K562 (cell line): Measurements from ENCODE around the gene NMT1. TPM values are rescaled to one million over a fixed set of nuclear protein-coding genes. Genes with fewer than 3 reads are reported as not detected.

Experiments
- ATAC-seq: fragments of 200-7000 bp; cut with Tn5 transposase; 3 replicates; pipeline ENCODE4 v1.9.1; 2020; ENCODE audit warnings: moderate library complexity
- BruUV-seq: library from RNA; stranded (reverse); fragments of 400-500 nt; replicated peaks from 2 replicates; lab custom pipeline; 2021; lab: Mats Ljungman, UMichigan
- CTCF ChIA-PET: fragments of 300-600 bp; formaldehyde crosslinking; extraction: SDS; loops from one replicate; lab custom pipeline; 2021; ENCODE audit warnings: low intra/inter-chr PET ratio; lab: Yijun Ruan, JAX
- POLR2A ChIA-PET: fragments of 300-600, 350-650 bp; sonication (Branson Sonifier 250); formaldehyde crosslinking; extraction: SDS; loops from one replicate; lab custom pipeline; 2021; ENCODE audit warnings: antibody characterized with exemption, inconsistent platforms; lab: Yijun Ruan, JAX
- DNase-seq, 4 experiments: peaks; one replicate each; pipeline versions ENCODE4 v3.0.0 to v3.0.0-alpha.2; 2011 to 2018; ENCODE audit warnings: low spot score in 3 of 4, mixed read lengths in 3 of 4; ENCODE audit errors: extremely low read depth in 1 of 4
- FAIRE-seq: peaks from 2 replicates; lab custom pipeline; 2011; peaks lifted over from hg19 to GRCh38; lab: Jason Lieb, UNC
- H2AFZ ChIP-seq: 2 replicates; pipeline ENCODE4 v1.6.0; 2011; ENCODE audit warnings: low read depth, low read length, control low read depth, inconsistent platforms
- H3K27ac ChIP-seq: fragments of 200-600 bp; 3 replicates; pipeline ENCODE4 v1.8.0; 2011; ENCODE audit warnings: low read depth, mild to moderate bottlenecking, control low read depth, inconsistent platforms, low read length, moderate library complexity, mixed read lengths; ENCODE audit errors: extremely low read depth
- H3K27me3 ChIP-seq, 2 experiments: fragments of 300-600 bp in 1 of 2; 2 replicates in 1 of 2; 3 replicates in 1 of 2; pipeline versions ENCODE4 v1.6.0 to v1.8.0; 2011; ENCODE audit warnings: inconsistent platforms in 2 of 2, low read length in 2 of 2, mild to moderate bottlenecking in 1 of 2, mixed read lengths in 1 of 2, moderate library complexity in 1 of 2; ENCODE audit not compliant: control insufficient read depth in 2 of 2, insufficient read depth in 2 of 2
- H3K36me3 ChIP-seq: fragments of 300-600 bp; 3 replicates; pipeline ENCODE4 v1.8.0; 2011; ENCODE audit warnings: mild to moderate bottlenecking, low read length, inconsistent platforms; ENCODE audit not compliant: control insufficient read depth, insufficient read depth
- H3K4me1 ChIP-seq, 2 experiments: fragments of 200-600 bp in 1 of 2; replicated peaks in 1 of 2; 2 replicates in 1 of 2; 3 replicates in 1 of 2; pipeline versions ENCODE4 v1.5.1 to v1.8.0; 2011; ENCODE audit warnings: inconsistent platforms in 2 of 2, low read length in 2 of 2, mild to moderate bottlenecking in 1 of 2, mixed read lengths in 1 of 2, moderate library complexity in 1 of 2; ENCODE audit not compliant: control insufficient read depth in 2 of 2, insufficient read depth in 2 of 2
- H3K4me2 ChIP-seq: 2 replicates; pipeline ENCODE4 v1.6.1; 2011; ENCODE audit warnings: low read length, control low read depth, inconsistent platforms, mixed read lengths; ENCODE audit not compliant: insufficient read depth
- H3K4me3 ChIP-seq: fragments of 200-600 bp; sonication (generic), shearing (Covaris generic); 2 replicates; pipeline ENCODE4 v1.5.1; 2016; ENCODE audit warnings: control low read depth, inconsistent platforms
- H3K79me2 ChIP-seq: fragments of 200-600 bp; 3 replicates; pipeline ENCODE4 v1.8.0; 2011; ENCODE audit warnings: low read length, inconsistent platforms; ENCODE audit not compliant: control insufficient read depth, insufficient read depth
- H3K9ac ChIP-seq, 2 experiments: 2 replicates each; pipeline versions ENCODE4 v1.6.0 to v1.6.1; 2011; ENCODE audit warnings: low read depth in 2 of 2, low read length in 2 of 2, control low read depth in 1 of 2, inconsistent platforms in 1 of 2, mild to moderate bottlenecking in 1 of 2, mixed read lengths in 1 of 2; ENCODE audit not compliant: insufficient read depth in 1 of 2
- H3K9me1 ChIP-seq: one replicate; pipeline ENCODE4 v1.6.0; 2011; ENCODE audit warnings: inconsistent platforms, mild to moderate bottlenecking, low read length, moderate library complexity; ENCODE audit not compliant: control insufficient read depth, insufficient read depth
- H3K9me3 ChIP-seq: replicated peaks from 2 replicates; pipeline ENCODE4 v1.5.1; 2011; ENCODE audit warnings: low read depth, low read length, inconsistent platforms; ENCODE audit not compliant: control insufficient read depth, insufficient read depth
- H4K20me1 ChIP-seq: replicated peaks from 2 replicates; pipeline ENCODE4 v1.6.1; 2011; ENCODE audit warnings: low read length, inconsistent platforms, mixed read lengths; ENCODE audit not compliant: control insufficient read depth, insufficient read depth
- BRF1 ChIP-seq: IDR thresholded peaks from 3 replicates; pipeline ENCODE4 v1.6.1; 2011; ENCODE audit warnings: borderline replicate concordance, mild to moderate bottlenecking; ENCODE audit not compliant: insufficient read length; ENCODE audit errors: extremely low read depth
- CBX2 ChIP-seq: fragments of 200-600 bp; sonication (generic); IDR thresholded peaks from one replicate; pipeline ENCODE4 v1.6.1; 2012; ENCODE audit warnings: mild to moderate bottlenecking, low read length, inconsistent platforms; ENCODE audit not compliant: insufficient read depth, poor library complexity, severe bottlenecking
- EGR1 ChIP-seq: fragments of 450-650 bp; conservative IDR thresholded peaks from 2 replicates; pipeline ENCODE4 v1.6.1; 2017; ENCODE audit warnings: mild to moderate bottlenecking
- ETV5 ChIP-seq: sonication (generic); formaldehyde crosslinking; IDR thresholded peaks from 2 replicates; pipeline ENCODE4 v1.4.0; 2020; ENCODE audit warnings: low read depth, mild to moderate bottlenecking, missing genetic modification reagents
- FOXA1 ChIP-seq: fragments of 450-650 bp; IDR thresholded peaks from 2 replicates; pipeline ENCODE4 v1.6.1; 2016; ENCODE audit warnings: mild to moderate bottlenecking, borderline replicate concordance
- FUS ChIP-seq: fragments of 200-400 bp; formaldehyde crosslinking; optimal IDR thresholded peaks from 2 replicates; pipeline ENCODE3; 2017; ENCODE audit warnings: low read depth, low read length
- MTA2 ChIP-seq: fragments of 450-650 bp; IDR thresholded peaks from 2 replicates; pipeline ENCODE4 v1.6.1; 2016; ENCODE audit warnings: low read depth
- NFXL1 ChIP-seq: fragments of 450-650 bp; formaldehyde crosslinking; IDR thresholded peaks from 2 replicates; pipeline ENCODE4 v1.4.0; 2021; ENCODE audit warnings: mild to moderate bottlenecking
- RBM25 ChIP-seq: fragments of 200-400 bp; formaldehyde crosslinking; IDR thresholded peaks from 2 replicates; pipeline ENCODE4 v1.6.1; 2018; ENCODE audit warnings: low read length, low read depth, moderate library complexity; ENCODE audit not compliant: severe bottlenecking
- TFAM ChIP-seq: fragments of 250-450 bp; sonication (Bioruptor Pico); conservative IDR thresholded peaks from 2 replicates; pipeline ENCODE4 v1.5.0; 2021; ENCODE audit warnings: mild to moderate bottlenecking, moderate library complexity
- XRCC5 ChIP-seq: fragments of 200-400 bp; formaldehyde crosslinking; IDR thresholded peaks from 2 replicates; pipeline ENCODE4 v1.6.1; 2017; ENCODE audit warnings: low read depth, mild to moderate bottlenecking, low read length
- YBX1 ChIP-seq: fragments of 450-650 bp; IDR thresholded peaks from 2 replicates; pipeline ENCODE4 v1.7.1; 2016; ENCODE audit warnings: mild to moderate bottlenecking
- ZNF12 ChIP-seq: sonication (generic); formaldehyde crosslinking; IDR thresholded peaks from 2 replicates; pipeline ENCODE4 v1.4.0; 2020; ENCODE audit warnings: mild to moderate bottlenecking, missing genetic modification reagents
- WGBS: fragments of 100-300 bp; shearing (Covaris generic); methylation state at CpG from one replicate; pipeline ENCODE4 v1.1.6; 2016; ENCODE audit warnings: low coverage, mixed read lengths; ENCODE audit not compliant: insufficient coverage; ENCODE audit errors: missing lambda C conversion rate; 5-methylcytosine and 5-hydroxymethylcytosine counted together
- in situ Hi-C: fragments of 300-500 bp; cut with MboI; formaldehyde crosslinking; loops from 4 replicates; pipeline ENCODE4 v1.15.0; 2018; ENCODE audit warnings: inconsistent platforms, mixed read lengths
- intact Hi-C: fragments of 100-400 bp; cut with micrococcal nuclease; formaldehyde crosslinking; loops from 2 replicates; pipeline ENCODE4 v1.14.2; 2022
- polyA plus RNA-seq, 8 experiments: library from polyadenylated mRNA; depleted of rRNA in 4 of 8; stranded (reverse) in 5 of 8; unstranded in 3 of 8; fragments of >200 nt; fragmentation: Nextera tagmentation in 2 of 8; fragmentation: Illumina TruSeq in 1 of 8; extraction: Ambion mirVana in 2 of 8; extraction: Trizol in 1 of 8; gene quantifications; 2 replicates each; pipeline versions ENCODE4 v1.2.1 to v1.2.3, GENCODE V29; 2011 to 2014; ENCODE audit warnings: inconsistent platforms in 1 of 8, missing spikeins in 1 of 8
- total RNA-seq, 7 experiments: library from RNA; depleted of rRNA in 6 of 7; stranded (reverse); fragments of >200 nt in 6 of 7; fragmentation: Illumina TruSeq in 2 of 7; extraction: Trizol in 2 of 7; gene quantifications; 2 replicates each; pipeline versions ENCODE4 v1.2.1 to v1.2.3, GENCODE V29; 2011 to 2021; ENCODE audit warnings: low replicate concordance in 1 of 7
- TF ChIP-seq, protein P1 (sequence below): sonication (generic); formaldehyde crosslinking; IDR thresholded peaks from 2 replicates; pipeline ENCODE4 v1.8.1; 2023; ENCODE audit warnings: mild to moderate bottlenecking, missing genetic modification reagents
- TF ChIP-seq, protein P2 (sequence below), 2 experiments: fragments of 250-450 bp in 1 of 2; fragments of 450-650 bp in 1 of 2; sonication (Bioruptor Pico) in 1 of 2; IDR thresholded peaks; 2 replicates each; pipeline versions ENCODE4 v1.6.1 to v1.8.0; 2016 to 2021; ENCODE audit warnings: mild to moderate bottlenecking in 2 of 2, moderate library complexity in 2 of 2, missing compliant biosample characterization in 1 of 2, missing genetic modification characterization in 1 of 2
- TF ChIP-seq, protein P3 (sequence below): fragments of 250-450 bp; sonication (Bioruptor Pico); IDR thresholded peaks from 2 replicates; pipeline ENCODE4 v1.8.0; 2022; ENCODE audit warnings: inconsistent platforms

The NMT1 gene
- total and polyA plus RNA-seq, 9 of the 15 experiments (the other 6 are each of a cell fraction or from before 2014, with no cell fraction given), result 86.7 to 569 (median 213) TPM

DNA sequence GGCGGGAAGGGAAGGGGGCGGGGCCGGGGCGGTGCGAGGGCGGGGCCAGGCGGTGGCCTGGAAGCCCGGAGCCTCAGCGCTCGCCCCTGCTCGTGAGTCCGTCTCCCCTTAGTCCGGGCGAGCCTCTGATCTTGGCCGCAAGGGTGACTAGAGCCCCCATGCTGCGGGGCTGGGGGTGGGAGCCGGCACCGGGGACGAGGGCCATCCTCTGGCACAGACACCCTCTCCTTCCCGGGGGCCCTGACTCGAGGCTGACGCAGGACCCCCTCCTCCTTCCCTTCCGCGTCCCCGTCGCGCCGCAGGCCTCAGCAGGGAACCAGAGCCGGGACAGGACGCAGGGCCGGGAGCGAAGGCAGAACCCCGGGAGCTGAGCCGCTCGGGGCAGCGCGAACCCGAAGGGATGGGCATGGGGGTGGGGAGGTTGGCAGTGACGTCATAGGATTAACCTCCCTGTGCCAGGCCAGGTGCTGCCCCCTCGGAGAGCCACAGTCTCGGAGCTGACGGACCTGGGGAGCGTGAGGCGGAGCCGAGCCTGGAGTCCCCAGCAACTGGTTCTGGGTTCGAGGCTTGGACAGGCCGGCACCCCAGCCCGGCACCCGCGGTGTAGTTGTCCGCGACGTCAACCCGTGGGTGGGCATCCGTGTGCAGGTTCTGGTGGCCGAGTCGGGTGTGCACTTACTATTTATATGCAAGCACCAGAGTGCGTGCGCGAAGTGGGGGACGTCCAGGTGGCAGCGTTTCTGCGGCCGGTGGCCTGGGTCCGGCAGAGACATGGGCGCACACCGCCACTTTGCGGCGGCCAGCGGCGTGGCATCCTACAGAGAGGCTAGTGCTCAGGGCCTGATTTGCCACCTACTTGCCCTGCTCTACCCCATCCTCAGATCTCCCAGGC, 71.7 kb downstream of the NMT1 start:
- ATAC-seq, result peak; percentile 79
- peak overlapping the region; percentile 80 for H3K4me2 ChIP-seq
- H3K9me3 ChIP-seq, result no peaks in the 10 kb centered on the region; the same call in 1 of the 2 replicates
- peaks cover 7% of the 10 kb centered on the region; the same call in 1 of the 3 replicates for H3K79me2 ChIP-seq
- POLR2A ChIA-PET, result interaction anchor here (0.6 kb wide), 1 partner anchor 36 kb away, joined by 4 read pairs; no protein-coding TSS in a partner anchor
- FAIRE-seq, result no peak
- peak overlapping the region; percentile 86 for H2AFZ ChIP-seq
- peak overlapping the region; percentile 56 to 90; a peak in 3 of 4 replicates for H3K9ac ChIP-seq
- peaks cover 6% of the 10 kb centered on the region; the same call in 1 of the 2 replicates for H4K20me1 ChIP-seq
- no peaks in the 10 kb centered on the region for H3K36me3 ChIP-seq
- peaks cover 20 to 56% of the 10 kb centered on the region in 2 experiments for H3K4me1 ChIP-seq
- H3K27me3 ChIP-seq, result no peaks in the 10 kb centered on the region
- intact Hi-C loops, result loop anchor here (2.0 to 5.0 kb wide), 2 partner anchors 212 to 356 kb away; no protein-coding TSS in a partner anchor
- BruUV-seq, result no TSS peak
- H3K27ac ChIP-seq, result peak overlapping the region; percentile 57; the same call in 2 of the 3 replicates
- CTCF ChIA-PET, result interaction anchor here (0.6 to 6.2 kb wide), 15 partner anchors 9 to 212 kb away, joined by 3 to 165 read pairs (median 4); partner anchors contain the start of gene HEXIM2
- H3K9me1 ChIP-seq, result no peaks in the 10 kb centered on the region
- H3K4me3 ChIP-seq, result peak overlapping the region; percentile 95
- 14% methylated on average over 49 of the region's 71 CpGs for WGBS
- in situ Hi-C loops, result no loop called here
- peak; percentile 50 to 93 (median 86) for DNase-seq
- TF ChIP-seq, protein P1, sequence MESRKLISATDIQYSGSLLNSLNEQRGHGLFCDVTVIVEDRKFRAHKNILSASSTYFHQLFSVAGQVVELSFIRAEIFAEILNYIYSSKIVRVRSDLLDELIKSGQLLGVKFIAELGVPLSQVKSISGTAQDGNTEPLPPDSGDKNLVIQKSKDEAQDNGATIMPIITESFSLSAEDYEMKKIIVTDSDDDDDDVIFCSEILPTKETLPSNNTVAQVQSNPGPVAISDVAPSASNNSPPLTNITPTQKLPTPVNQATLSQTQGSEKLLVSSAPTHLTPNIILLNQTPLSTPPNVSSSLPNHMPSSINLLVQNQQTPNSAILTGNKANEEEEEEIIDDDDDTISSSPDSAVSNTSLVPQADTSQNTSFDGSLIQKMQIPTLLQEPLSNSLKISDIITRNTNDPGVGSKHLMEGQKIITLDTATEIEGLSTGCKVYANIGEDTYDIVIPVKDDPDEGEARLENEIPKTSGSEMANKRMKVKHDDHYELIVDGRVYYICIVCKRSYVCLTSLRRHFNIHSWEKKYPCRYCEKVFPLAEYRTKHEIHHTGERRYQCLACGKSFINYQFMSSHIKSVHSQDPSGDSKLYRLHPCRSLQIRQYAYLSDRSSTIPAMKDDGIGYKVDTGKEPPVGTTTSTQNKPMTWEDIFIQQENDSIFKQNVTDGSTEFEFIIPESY (CRISPR knock-in tag), result peak; percentile 73
- no peak for TF ChIP-seq TFAM (CRISPR knock-in tag)
- TF ChIP-seq FOXA1, result no peak
- TF ChIP-seq NFXL1 (CRISPR knock-in tag), result no peak
- no peak for TF ChIP-seq ETV5 (CRISPR knock-in tag)
- no peak for TF ChIP-seq FUS
- no peak for TF ChIP-seq YBX1
- TF ChIP-seq MTA2, result no peak
- TF ChIP-seq BRF1, result no peak
- TF ChIP-seq, protein P2, sequence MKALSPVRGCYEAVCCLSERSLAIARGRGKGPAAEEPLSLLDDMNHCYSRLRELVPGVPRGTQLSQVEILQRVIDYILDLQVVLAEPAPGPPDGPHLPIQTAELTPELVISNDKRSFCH (CRISPR knock-in tag; IDR thresholded peaks at IDR 0.05), result no peak
- TF ChIP-seq, protein P2 (tag; IDR thresholded peaks at IDR 0.05), result peak; percentile 46; the same call in 1 of the 2 replicates
- 0 out of 2 replicates have a peak, but pooled peaks have one; percentile 59 for TF ChIP-seq ZNF12
- peak; percentile 79; the same call in 1 of the 2 replicates for TF ChIP-seq XRCC5
- TF ChIP-seq CBX2, result no peak
- 0 out of 2 replicates have a peak, but pooled peaks have one; percentile 3 for TF ChIP-seq EGR1
- no peak for TF ChIP-seq RBM25
- TF ChIP-seq, protein P3, sequence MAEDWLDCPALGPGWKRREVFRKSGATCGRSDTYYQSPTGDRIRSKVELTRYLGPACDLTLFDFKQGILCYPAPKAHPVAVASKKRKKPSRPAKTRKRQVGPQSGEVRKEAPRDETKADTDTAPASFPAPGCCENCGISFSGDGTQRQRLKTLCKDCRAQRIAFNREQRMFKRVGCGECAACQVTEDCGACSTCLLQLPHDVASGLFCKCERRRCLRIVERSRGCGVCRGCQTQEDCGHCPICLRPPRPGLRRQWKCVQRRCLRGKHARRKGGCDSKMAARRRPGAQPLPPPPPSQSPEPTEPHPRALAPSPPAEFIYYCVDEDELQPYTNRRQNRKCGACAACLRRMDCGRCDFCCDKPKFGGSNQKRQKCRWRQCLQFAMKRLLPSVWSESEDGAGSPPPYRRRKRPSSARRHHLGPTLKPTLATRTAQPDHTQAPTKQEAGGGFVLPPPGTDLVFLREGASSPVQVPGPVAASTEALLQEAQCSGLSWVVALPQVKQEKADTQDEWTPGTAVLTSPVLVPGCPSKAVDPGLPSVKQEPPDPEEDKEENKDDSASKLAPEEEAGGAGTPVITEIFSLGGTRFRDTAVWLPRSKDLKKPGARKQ (CRISPR knock-in tag), result no peak
